ENCODE data around the gene SMYD4. TPM values are rescaled to one million over a fixed set of nuclear protein-coding genes. Genes with fewer than 3 reads are reported as not detected.

The SMYD4 gene
- total and polyA plus RNA-seq, 2 experiments from 2014 or later, result 17.0 to 21.9 TPM

DNA sequence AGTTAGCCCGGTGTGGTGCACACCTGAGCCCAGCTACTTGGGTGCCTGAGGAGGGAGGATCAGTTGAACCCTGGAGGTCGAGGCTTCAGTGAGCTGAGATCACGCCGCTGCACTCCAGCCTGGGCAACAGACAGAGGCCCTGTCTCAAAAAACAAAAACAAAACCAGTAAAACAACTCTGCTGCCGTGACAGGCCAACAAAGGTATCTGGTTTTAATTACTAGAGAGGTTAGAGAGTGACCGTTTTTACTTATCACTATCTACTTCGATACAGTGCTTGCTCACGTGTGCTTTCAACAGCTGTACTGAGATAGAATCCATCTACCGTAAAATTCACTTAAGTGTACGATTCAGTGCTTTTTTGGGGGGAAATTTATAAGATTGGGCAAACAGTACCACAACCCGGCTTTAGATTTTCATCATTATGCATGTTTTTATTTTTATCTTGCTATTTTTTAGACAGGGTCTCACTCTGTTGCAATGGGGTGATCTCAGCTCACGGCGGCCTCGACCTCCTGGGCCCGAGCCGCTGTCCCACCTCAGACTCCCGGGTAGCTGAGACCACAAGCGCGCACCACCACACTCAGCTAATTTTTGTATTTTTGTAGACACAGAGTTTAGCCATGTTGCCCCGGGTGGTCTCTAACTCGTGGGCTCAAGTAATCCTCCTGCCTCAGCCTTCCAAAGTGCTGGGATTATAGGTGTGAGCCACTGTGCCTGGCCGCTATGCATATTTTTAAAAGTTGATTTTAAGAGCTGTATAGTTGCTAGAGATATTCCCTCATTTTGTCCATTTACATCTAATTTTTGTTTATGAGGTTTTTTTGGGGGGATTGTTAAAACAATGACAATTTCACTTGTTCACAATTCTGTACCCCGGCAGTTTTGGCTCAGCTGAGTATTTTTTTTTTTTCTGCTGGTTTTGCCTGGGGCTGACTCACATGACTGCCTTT is 36.9 kb downstream of the SMYD4 start:
- H3K27me3 ChIP-seq (ENCODE audit: insufficient read depth), result no peaks in the 10 kb centered on the region
- Mint-ChIP-seq H3K4me3 (no peak overlapping the region), H3K9me3 (no peaks in the 10 kb centered on the region), H3K27ac (no peak overlapping the region), H3K36me3 (ENCODE audit: low read depth) (peaks cover 17% of the 10 kb centered on the region; the same call in 2 of the 3 replicates), H3K27me3 (ENCODE audit: insufficient read depth, low read depth, poor library complexity) (peaks cover 9% of the 10 kb centered on the region), H3K4me1 (no peaks in the 10 kb centered on the region)
- H2AFZ ChIP-seq, result no peak overlapping the region
- DNase-seq (ENCODE audit: low spot score) (no peak), ATAC-seq (no peak)
- no peak overlapping the region for H3K4me2 ChIP-seq
- H3K4me1 ChIP-seq (ENCODE audit: insufficient read depth), result no peaks in the 10 kb centered on the region
- no peaks in the 10 kb centered on the region for H3F3A ChIP-seq (replicated peaks; ENCODE audit: low read depth)
- H4K20me1 ChIP-seq (replicated peaks; ENCODE audit: insufficient read depth), result peaks cover 28% of the 10 kb centered on the region
- H3K36me3 ChIP-seq (ENCODE audit: insufficient read depth), result 0 out of 2 replicates have a peak, but pooled peaks cover 3% of the 10 kb centered on the region
- TF ChIP-seq ZNF331 (CRISPR knock-in tag; IDR thresholded peaks at IDR 0.05; ENCODE audit: low read depth) (no peak), CREB1 (CRISPR knock-in tag; IDR thresholded peaks at IDR 0.05; ENCODE audit: low read depth) (no peak), POLR2AphosphoS5 (IDR thresholded peaks at IDR 0.05; ENCODE audit: low read depth) (no peak), EZH2phosphoT487 (IDR thresholded peaks at IDR 0.05; ENCODE audit: unreplicated experiment) (no peak), REST (IDR thresholded peaks at IDR 0.05; ENCODE audit: unreplicated experiment) (no peak), NANOG (IDR thresholded peaks at IDR 0.05; ENCODE audit: borderline replicate concordance) (no peak), JUNB (IDR thresholded peaks at IDR 0.05; ENCODE audit: unreplicated experiment) (no peak), STAT1 (IDR thresholded peaks at IDR 0.05; ENCODE audit: unreplicated experiment) (no peak)
- TF ChIP-seq, protein P1, sequence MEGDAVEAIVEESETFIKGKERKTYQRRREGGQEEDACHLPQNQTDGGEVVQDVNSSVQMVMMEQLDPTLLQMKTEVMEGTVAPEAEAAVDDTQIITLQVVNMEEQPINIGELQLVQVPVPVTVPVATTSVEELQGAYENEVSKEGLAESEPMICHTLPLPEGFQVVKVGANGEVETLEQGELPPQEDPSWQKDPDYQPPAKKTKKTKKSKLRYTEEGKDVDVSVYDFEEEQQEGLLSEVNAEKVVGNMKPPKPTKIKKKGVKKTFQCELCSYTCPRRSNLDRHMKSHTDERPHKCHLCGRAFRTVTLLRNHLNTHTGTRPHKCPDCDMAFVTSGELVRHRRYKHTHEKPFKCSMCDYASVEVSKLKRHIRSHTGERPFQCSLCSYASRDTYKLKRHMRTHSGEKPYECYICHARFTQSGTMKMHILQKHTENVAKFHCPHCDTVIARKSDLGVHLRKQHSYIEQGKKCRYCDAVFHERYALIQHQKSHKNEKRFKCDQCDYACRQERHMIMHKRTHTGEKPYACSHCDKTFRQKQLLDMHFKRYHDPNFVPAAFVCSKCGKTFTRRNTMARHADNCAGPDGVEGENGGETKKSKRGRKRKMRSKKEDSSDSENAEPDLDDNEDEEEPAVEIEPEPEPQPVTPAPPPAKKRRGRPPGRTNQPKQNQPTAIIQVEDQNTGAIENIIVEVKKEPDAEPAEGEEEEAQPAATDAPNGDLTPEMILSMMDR (conservative IDR thresholded peaks at IDR 0.05; ENCODE audit: low read depth in 2 of 2), result no peak
- H3K79me2 ChIP-seq (replicated peaks; ENCODE audit: insufficient read depth), result peaks cover 27% of the 10 kb centered on the region
- no peaks in the 10 kb centered on the region for H3K9me2 ChIP-seq (ENCODE audit: insufficient read depth)
- H3K4me3 ChIP-seq, result no peak overlapping the region
- H3K27ac ChIP-seq (ENCODE audit: low read depth), result peak overlapping the region; percentile 39

- no peak overlapping the region for H2AFZ ChIP-seq
- no peak overlapping the region for H3K27ac Mint-ChIP-seq
- no peak for ATAC-seq
- no peak for TF ChIP-seq ZNF331 (CRISPR knock-in tag; IDR thresholded peaks at IDR 0.05; ENCODE audit: low read depth)
- no peak for TF ChIP-seq NANOG (IDR thresholded peaks at IDR 0.05; ENCODE audit: borderline replicate concordance)
- no peak for TF ChIP-seq POLR2AphosphoS5 (IDR thresholded peaks at IDR 0.05; ENCODE audit: low read depth)
- TF ChIP-seq ETS1 (IDR thresholded peaks at IDR 0.05), result no peak
- TF ChIP-seq STAT1 (IDR thresholded peaks at IDR 0.05; ENCODE audit: unreplicated experiment), result no peak
- TF ChIP-seq, protein P1 (conservative IDR thresholded peaks at IDR 0.05; ENCODE audit: low read depth in 2 of 2), result no peak
- TF ChIP-seq JUNB (IDR thresholded peaks at IDR 0.05; ENCODE audit: unreplicated experiment), result no peak
- TF ChIP-seq ZNF114 (CRISPR knock-in tag; IDR thresholded peaks at IDR 0.05), result no peak
- TF ChIP-seq EZH2phosphoT487 (IDR thresholded peaks at IDR 0.05; ENCODE audit: unreplicated experiment), result no peak
- TF ChIP-seq CREB1 (CRISPR knock-in tag; IDR thresholded peaks at IDR 0.05; ENCODE audit: low read depth), result no peak
- no peak for TF ChIP-seq EZH2 (IDR thresholded peaks at IDR 0.05; ENCODE audit: low read depth, unreplicated experiment)
Measured at GRCh38 chr17:1789936-1790335, 39.8 kb downstream of the SMYD4 start.

More at GRCh38 chr17:1789936-1790335, 39.8 kb downstream of the SMYD4 start:
- no peaks in the 10 kb centered on the region for H3K27me3 ChIP-seq (ENCODE audit: insufficient read depth)
- no peaks in the 10 kb centered on the region for H3K9me3 Mint-ChIP-seq
- DNase-seq (ENCODE audit: low spot score), result no peak
- H3K4me1 Mint-ChIP-seq, result no peaks in the 10 kb centered on the region
- no peak overlapping the region for H3K4me2 ChIP-seq
- H3K27ac ChIP-seq (ENCODE audit: low read depth), result no peak overlapping the region
- H3K27me3 Mint-ChIP-seq (ENCODE audit: insufficient read depth, low read depth, poor library complexity), result peaks cover 7% of the 10 kb centered on the region
- H3K4me1 ChIP-seq (ENCODE audit: insufficient read depth), result no peaks in the 10 kb centered on the region
- H3K9me2 ChIP-seq (ENCODE audit: insufficient read depth), result no peaks in the 10 kb centered on the region
- H3F3A ChIP-seq (replicated peaks; ENCODE audit: low read depth), result no peaks in the 10 kb centered on the region
- H4K20me1 ChIP-seq (replicated peaks; ENCODE audit: insufficient read depth), result peaks cover 16% of the 10 kb centered on the region
- peaks cover 8% of the 10 kb centered on the region; the same call in 1 of the 2 replicates for H3K79me2 ChIP-seq (replicated peaks; ENCODE audit: insufficient read depth)
- H3K4me3 Mint-ChIP-seq, result no peak overlapping the region
- H3K36me3 ChIP-seq (ENCODE audit: insufficient read depth), result no peaks in the 10 kb centered on the region
- no peak overlapping the region for H3K4me3 ChIP-seq
- H3K36me3 Mint-ChIP-seq (ENCODE audit: low read depth), result peaks cover 31% of the 10 kb centered on the region
